ENCODE data around the gene AMPD2.

The AMPD2 gene

GRCh38 chr1:109640285-109640865, 20.7 kb downstream of the AMPD2 start:
- no peak for DNase-seq (ENCODE audit: extremely low read depth, low read depth)
- TF ChIP-seq CTCF (IDR thresholded peaks at IDR 0.05; ENCODE audit: low read depth, low read length, missing control alignments), result peak; percentile 95
- H3K4me3 ChIP-seq (replicated peaks; ENCODE audit: low read depth, low read length), result no peak overlapping the region

GRCh38 chr1:109641078-109641740, 21.6 kb downstream of the AMPD2 start:
- no peak for TF ChIP-seq CTCF (IDR thresholded peaks at IDR 0.05; ENCODE audit: low read depth, low read length, missing control alignments)
- DNase-seq (ENCODE audit: extremely low read depth, low read depth), result no peak

GRCh38 chr1:109641861-109642260, 22.2 kb downstream of the AMPD2 start:
- no peak for TF ChIP-seq CTCF (IDR thresholded peaks at IDR 0.05; ENCODE audit: low read depth, low read length, missing control alignments)
- no peak overlapping the region for H3K4me3 ChIP-seq (replicated peaks; ENCODE audit: low read depth, low read length)
- no peak for DNase-seq (ENCODE audit: extremely low read depth, low read depth)

More at GRCh38 chr1:109641078-109641740, 21.6 kb downstream of the AMPD2 start:
- H3K4me3 ChIP-seq (replicated peaks; ENCODE audit: low read depth, low read length), result no peak overlapping the region

- no peak for TF ChIP-seq CTCF (IDR thresholded peaks at IDR 0.05; ENCODE audit: low read depth, low read length, missing control alignments)
- no peak for DNase-seq (ENCODE audit: extremely low read depth, low read depth)
- H3K4me3 ChIP-seq (replicated peaks; ENCODE audit: low read depth, low read length), result no peak overlapping the region
Observed at GRCh38 chr1:109642626-109643025, 23.0 kb downstream of the AMPD2 start.

- peak; percentile 80 for TF ChIP-seq CTCF (IDR thresholded peaks at IDR 0.05; ENCODE audit: low read depth, low read length, missing control alignments)
- DNase-seq (ENCODE audit: extremely low read depth, low read depth), result no peak
- H3K4me3 ChIP-seq (replicated peaks; ENCODE audit: low read depth, low read length), result no peak overlapping the region
Observed at GRCh38 chr1:109643385-109644230, 24.0 kb downstream of the AMPD2 start.

- TF ChIP-seq CTCF (IDR thresholded peaks at IDR 0.05; ENCODE audit: low read depth, low read length, missing control alignments), result no peak
- DNase-seq (ENCODE audit: extremely low read depth, low read depth), result no peak
- no peak overlapping the region for H3K4me3 ChIP-seq (replicated peaks; ENCODE audit: low read depth, low read length)
Observed at GRCh38 chr1:109644670-109645069, 25.0 kb downstream of the AMPD2 start.
